Loucy (cell line): Measurements from ENCODE around the gene ALAS1.

ENCODE experiments used
- H2AFZ ChIP-seq: fragments of 200-600 bp; sonication (generic); 2 replicates; pipeline ENCODE4 v1.6.0; 2016; ENCODE audit warnings: antibody characterized with exemption, mild to moderate bottlenecking, low read length, moderate library complexity
- H3F3A ChIP-seq: fragments of 200-600 bp; 2 replicates; pipeline ENCODE4 v1.6.0; 2016; ENCODE audit warnings: antibody characterized with exemption, low read depth, mild to moderate bottlenecking
- H3K27me3 ChIP-seq: fragments of 200-600 bp; sonication (generic); 2 replicates; pipeline ENCODE4 v1.6.1; 2014; ENCODE audit warnings: low read length, mild to moderate bottlenecking; ENCODE audit not compliant: insufficient read depth, poor library complexity, severe bottlenecking
- H3K36me3 ChIP-seq: fragments of 200-600 bp; sonication (generic); 2 replicates; pipeline ENCODE4 v1.6.1; 2016; ENCODE audit warnings: low read length; ENCODE audit not compliant: insufficient read depth
- H3K4me1 ChIP-seq: fragments of 200-600 bp; sonication (generic); 2 replicates; pipeline ENCODE4 v1.5.1; 2014; ENCODE audit warnings: low read length, mild to moderate bottlenecking; ENCODE audit not compliant: insufficient read depth, poor library complexity, severe bottlenecking
- H3K4me2 ChIP-seq: fragments of 200-600 bp; sonication (generic); 2 replicates; pipeline ENCODE4 v1.6.0; 2014; ENCODE audit warnings: antibody characterized with exemption, low read length, low read depth, mild to moderate bottlenecking; ENCODE audit not compliant: poor library complexity, severe bottlenecking
- H3K4me3 ChIP-seq: fragments of 200-600 bp; sonication (generic); 2 replicates; pipeline ENCODE4 v1.5.1; 2014; ENCODE audit warnings: low read length, mild to moderate bottlenecking, mixed read lengths; ENCODE audit not compliant: poor library complexity, severe bottlenecking
- H3K79me2 ChIP-seq: fragments of 200-600 bp; sonication (generic); 2 replicates; pipeline ENCODE4 v1.6.1; 2014; ENCODE audit warnings: low read length; ENCODE audit not compliant: insufficient read depth
- H3K9ac ChIP-seq: fragments of 200-600 bp; sonication (generic); 2 replicates; pipeline ENCODE4 v1.6.0; 2014; ENCODE audit warnings: mild to moderate bottlenecking, low read depth, low read length, moderate library complexity; ENCODE audit not compliant: poor library complexity, severe bottlenecking
- H3K9me2 ChIP-seq: fragments of 200-600 bp; sonication (generic); replicated peaks from 2 replicates; pipeline ENCODE4 v1.6.1; 2016; ENCODE audit warnings: low read depth, low read length, mixed read lengths
- H3K9me3 ChIP-seq: fragments of 200-600 bp; sonication (generic); 2 replicates; pipeline ENCODE4 v1.6.1; 2014; ENCODE audit warnings: mild to moderate bottlenecking, antibody characterized with exemption, low read length, low read depth; ENCODE audit not compliant: insufficient read depth
- H4K20me1 ChIP-seq: fragments of 200-600 bp; sonication (generic); 2 replicates; pipeline ENCODE4 v1.6.0; 2014; ENCODE audit warnings: antibody characterized with exemption, low read length, mild to moderate bottlenecking; ENCODE audit not compliant: insufficient read depth, poor library complexity, severe bottlenecking
- EZH2phosphoT487 ChIP-seq: fragments of 200-600 bp; IDR thresholded peaks from 2 replicates; pipeline ENCODE4 v1.6.1; 2018; ENCODE audit warnings: antibody characterized with exemption, mild to moderate bottlenecking, moderate library complexity, borderline replicate concordance
- TF ChIP-seq, protein P1 (sequence below): fragments of 200-600 bp; sonication (generic); conservative IDR thresholded peaks from 2 replicates; pipeline ENCODE4 v1.5.1; 2014; ENCODE audit warnings: mild to moderate bottlenecking, antibody characterized with exemption, low read length

ALAS1 gene

DNA sequence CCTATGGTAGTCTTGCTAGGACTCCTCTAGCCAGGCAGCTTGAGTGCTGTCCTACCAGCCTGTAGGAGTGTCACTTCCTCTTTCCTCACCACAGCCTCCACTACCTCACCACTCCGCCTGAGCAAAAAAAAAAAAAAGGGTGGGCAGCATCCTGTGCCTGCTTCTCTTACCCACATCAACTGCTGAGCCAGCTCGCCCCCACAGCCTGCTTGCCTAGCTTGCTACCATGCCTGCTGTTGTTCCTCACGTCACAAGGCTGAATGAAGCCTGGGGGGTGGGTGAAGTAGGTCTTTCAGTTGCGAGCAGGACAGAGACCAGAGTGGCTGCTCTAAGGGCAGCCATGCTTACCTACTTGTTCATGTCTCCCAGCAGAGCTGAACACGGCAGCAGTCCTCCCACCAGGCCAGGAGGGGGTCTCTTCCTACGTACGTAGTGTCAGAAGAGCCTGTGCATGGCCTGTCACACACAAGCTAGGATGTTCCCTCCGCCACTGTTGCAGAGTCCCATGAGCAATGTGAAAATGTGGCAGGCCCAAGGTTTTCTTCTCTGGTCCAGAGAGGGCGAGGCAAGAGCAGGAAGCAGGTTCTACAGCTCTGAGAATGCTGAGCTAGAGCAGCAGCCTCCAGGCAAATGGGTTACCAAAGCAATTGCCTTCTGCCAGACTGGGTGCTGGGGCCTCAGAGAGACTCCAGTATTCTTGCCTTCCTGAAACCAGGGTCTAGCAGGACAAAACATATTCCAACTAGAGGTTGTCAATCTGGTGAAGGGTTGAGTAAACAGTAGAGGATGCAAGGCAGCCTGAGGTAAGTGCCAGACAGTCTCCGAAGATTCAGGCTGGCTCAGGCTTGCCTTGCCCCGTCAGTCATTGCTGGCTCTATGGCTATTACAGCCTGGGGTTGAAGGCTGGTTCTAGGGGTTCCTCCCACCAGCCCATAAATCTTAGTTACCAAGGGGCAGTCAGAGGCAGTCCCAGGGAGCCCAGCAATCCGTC, 55.6 kb downstream of the ALAS1 start:
- no peaks in the 10 kb centered on the region for H3K27me3 ChIP-seq
- peaks cover 12% of the 10 kb centered on the region; the same call in 1 of the 2 replicates for H3K79me2 ChIP-seq
- no peak overlapping the region for H2AFZ ChIP-seq
- H3K9ac ChIP-seq, result peak overlapping the region; percentile 66
- peak overlapping the region; percentile 58 for H3K4me3 ChIP-seq
- no peaks in the 10 kb centered on the region for H3K9me3 ChIP-seq
- H3K36me3 ChIP-seq, result peaks cover 47% of the 10 kb centered on the region
- no peak for TF ChIP-seq EZH2phosphoT487
- TF ChIP-seq, protein P1, sequence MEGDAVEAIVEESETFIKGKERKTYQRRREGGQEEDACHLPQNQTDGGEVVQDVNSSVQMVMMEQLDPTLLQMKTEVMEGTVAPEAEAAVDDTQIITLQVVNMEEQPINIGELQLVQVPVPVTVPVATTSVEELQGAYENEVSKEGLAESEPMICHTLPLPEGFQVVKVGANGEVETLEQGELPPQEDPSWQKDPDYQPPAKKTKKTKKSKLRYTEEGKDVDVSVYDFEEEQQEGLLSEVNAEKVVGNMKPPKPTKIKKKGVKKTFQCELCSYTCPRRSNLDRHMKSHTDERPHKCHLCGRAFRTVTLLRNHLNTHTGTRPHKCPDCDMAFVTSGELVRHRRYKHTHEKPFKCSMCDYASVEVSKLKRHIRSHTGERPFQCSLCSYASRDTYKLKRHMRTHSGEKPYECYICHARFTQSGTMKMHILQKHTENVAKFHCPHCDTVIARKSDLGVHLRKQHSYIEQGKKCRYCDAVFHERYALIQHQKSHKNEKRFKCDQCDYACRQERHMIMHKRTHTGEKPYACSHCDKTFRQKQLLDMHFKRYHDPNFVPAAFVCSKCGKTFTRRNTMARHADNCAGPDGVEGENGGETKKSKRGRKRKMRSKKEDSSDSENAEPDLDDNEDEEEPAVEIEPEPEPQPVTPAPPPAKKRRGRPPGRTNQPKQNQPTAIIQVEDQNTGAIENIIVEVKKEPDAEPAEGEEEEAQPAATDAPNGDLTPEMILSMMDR, result no peak
- H3K4me2 ChIP-seq, result peak overlapping the region; percentile 72
- peaks cover 9% of the 10 kb centered on the region; the same call in 1 of the 2 replicates for H3F3A ChIP-seq
- H4K20me1 ChIP-seq, result peaks cover 17% of the 10 kb centered on the region
- H3K4me1 ChIP-seq, result peaks cover 20% of the 10 kb centered on the region
- H3K9me2 ChIP-seq, result no peaks in the 10 kb centered on the region

DNA sequence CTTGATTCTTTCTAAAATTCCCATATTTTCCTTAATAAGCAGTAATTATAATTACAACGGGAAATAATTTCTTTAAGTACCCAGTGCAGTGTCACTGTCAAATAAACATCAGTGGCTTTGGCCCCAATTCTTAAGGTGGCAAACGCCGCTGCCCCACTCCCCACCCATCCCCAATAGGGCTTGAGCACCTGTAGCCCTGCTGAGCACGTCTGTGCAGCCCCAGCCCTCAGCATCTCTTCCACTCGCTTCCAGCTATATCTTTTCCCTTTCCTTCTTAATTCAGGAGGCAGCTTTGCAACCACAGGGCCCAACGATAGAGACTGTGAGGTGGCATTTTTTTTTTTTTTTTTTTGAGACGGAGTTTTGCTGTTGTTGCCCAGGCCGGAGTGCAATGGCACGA, 56.6 kb downstream of the ALAS1 start:
- no peak for TF ChIP-seq EZH2phosphoT487
- no peak overlapping the region for H3K9ac ChIP-seq
- no peak overlapping the region for H3K4me3 ChIP-seq
- H3K9me3 ChIP-seq, result no peaks in the 10 kb centered on the region
- H3K9me2 ChIP-seq, result no peaks in the 10 kb centered on the region
- H3K79me2 ChIP-seq, result peaks cover 16% of the 10 kb centered on the region; the same call in 1 of the 2 replicates
- peaks cover 20% of the 10 kb centered on the region for H3K4me1 ChIP-seq
- H3K36me3 ChIP-seq, result peaks cover 57% of the 10 kb centered on the region
- H3K4me2 ChIP-seq, result peak overlapping the region; percentile 72
- H4K20me1 ChIP-seq, result peaks cover 17% of the 10 kb centered on the region
- H3F3A ChIP-seq, result peaks cover 9% of the 10 kb centered on the region; the same call in 1 of the 2 replicates
- H3K27me3 ChIP-seq, result no peaks in the 10 kb centered on the region
- no peak overlapping the region for H2AFZ ChIP-seq

DNA sequence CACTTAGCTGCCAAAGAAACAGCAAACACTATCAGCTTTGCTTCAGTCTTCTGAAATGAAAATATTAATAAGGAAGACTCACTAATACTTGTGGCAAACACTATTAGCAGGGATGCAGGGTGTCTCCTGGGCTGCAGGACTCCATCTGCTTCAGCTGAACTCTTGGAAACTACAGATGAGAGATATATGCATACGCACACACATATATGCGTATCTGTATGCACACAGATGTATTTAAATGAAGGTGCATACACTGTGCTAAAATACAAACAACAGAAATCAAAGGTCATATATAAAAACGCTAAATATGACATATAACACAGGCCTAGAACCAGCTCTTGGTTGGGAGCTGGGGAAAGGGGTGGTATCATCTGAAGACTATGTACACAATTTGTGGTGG, 58.2 kb downstream of the ALAS1 start:
- Histone ChIP-seq H3K79me2 (peaks cover 28% of the 10 kb centered on the region; the same call in 1 of the 2 replicates), H3K9ac (no peak overlapping the region), H3K36me3 (peaks cover 72% of the 10 kb centered on the region), H3K4me1 (peaks cover 20% of the 10 kb centered on the region), H3K9me2 (no peaks in the 10 kb centered on the region), H3K9me3 (no peaks in the 10 kb centered on the region), H3K27me3 (no peaks in the 10 kb centered on the region), H2AFZ (no peak overlapping the region), H3K4me2 (no peak overlapping the region), H3F3A (peaks cover 9% of the 10 kb centered on the region; the same call in 1 of the 2 replicates), H3K4me3 (no peak overlapping the region), H4K20me1 (peaks cover 19% of the 10 kb centered on the region)
- TF ChIP-seq EZH2phosphoT487, result no peak
- TF ChIP-seq, protein P1, result no peak
